Measurements from ENCODE around the gene TRIM6.

DNA sequence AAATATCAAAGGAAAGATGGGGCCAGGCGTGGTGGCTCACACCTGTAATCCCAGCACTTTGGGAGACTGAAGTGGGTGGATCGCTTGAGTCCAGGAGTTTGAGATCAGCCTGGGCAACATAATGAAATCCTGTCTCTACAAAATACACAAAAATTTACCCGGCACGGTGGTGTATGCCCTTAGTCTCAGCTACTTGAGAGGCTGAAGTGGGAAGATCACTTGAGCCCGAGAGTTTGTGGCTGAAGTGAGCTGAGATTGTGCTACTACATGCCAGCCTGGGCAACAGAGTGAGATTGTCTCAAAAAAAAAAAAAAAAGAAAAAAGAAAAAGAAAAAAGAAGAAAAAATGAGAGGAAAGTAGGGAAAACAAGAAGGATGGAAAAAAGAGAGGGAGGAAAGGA is 3.8 kb upstream of the TRIM6 start:
- TF ChIP-seq YY1 (IDR thresholded peaks at IDR 0.05; ENCODE audit: insufficient read depth, insufficient read length), result no peak
- no peak for TF ChIP-seq ZNF274 (IDR thresholded peaks at IDR 0.05; ENCODE audit: low read depth, low read length)
